OCI-LY3 (cell line): ENCODE measurements around the gene CDC42SE1.

Source experiments
- EZH2phosphoT487 ChIP-seq: fragments of 200-600 bp; shearing (Covaris generic); IDR thresholded peaks from 2 replicates; pipeline ENCODE4 v1.6.1; 2018; ENCODE audit warnings: antibody characterized with exemption, mixed run types, low read depth
- TF ChIP-seq, protein P1 (sequence below): fragments of 200-600, 300-600 bp; sonication (generic); IDR thresholded peaks from 2 replicates; pipeline ENCODE4 v1.5.1; 2014; ENCODE audit warnings: antibody characterized with exemption, low read length, low read depth

- TF ChIP-seq, protein P1, sequence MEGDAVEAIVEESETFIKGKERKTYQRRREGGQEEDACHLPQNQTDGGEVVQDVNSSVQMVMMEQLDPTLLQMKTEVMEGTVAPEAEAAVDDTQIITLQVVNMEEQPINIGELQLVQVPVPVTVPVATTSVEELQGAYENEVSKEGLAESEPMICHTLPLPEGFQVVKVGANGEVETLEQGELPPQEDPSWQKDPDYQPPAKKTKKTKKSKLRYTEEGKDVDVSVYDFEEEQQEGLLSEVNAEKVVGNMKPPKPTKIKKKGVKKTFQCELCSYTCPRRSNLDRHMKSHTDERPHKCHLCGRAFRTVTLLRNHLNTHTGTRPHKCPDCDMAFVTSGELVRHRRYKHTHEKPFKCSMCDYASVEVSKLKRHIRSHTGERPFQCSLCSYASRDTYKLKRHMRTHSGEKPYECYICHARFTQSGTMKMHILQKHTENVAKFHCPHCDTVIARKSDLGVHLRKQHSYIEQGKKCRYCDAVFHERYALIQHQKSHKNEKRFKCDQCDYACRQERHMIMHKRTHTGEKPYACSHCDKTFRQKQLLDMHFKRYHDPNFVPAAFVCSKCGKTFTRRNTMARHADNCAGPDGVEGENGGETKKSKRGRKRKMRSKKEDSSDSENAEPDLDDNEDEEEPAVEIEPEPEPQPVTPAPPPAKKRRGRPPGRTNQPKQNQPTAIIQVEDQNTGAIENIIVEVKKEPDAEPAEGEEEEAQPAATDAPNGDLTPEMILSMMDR: no peak
- TF ChIP-seq EZH2phosphoT487: no peak
These were observed 2.3 kb upstream of the CDC42SE1 start for GRCh38 chr1:151061704-151062103.
